ENCODE measurements around the gene PWP1. TPM values are rescaled to one million over a fixed set of nuclear protein-coding genes. Genes with fewer than 3 reads are reported as not detected.

Gene PWP1
- total RNA-seq, 2 donors from 2014 or later = 35.7 to 37.8 TPM

DNA sequence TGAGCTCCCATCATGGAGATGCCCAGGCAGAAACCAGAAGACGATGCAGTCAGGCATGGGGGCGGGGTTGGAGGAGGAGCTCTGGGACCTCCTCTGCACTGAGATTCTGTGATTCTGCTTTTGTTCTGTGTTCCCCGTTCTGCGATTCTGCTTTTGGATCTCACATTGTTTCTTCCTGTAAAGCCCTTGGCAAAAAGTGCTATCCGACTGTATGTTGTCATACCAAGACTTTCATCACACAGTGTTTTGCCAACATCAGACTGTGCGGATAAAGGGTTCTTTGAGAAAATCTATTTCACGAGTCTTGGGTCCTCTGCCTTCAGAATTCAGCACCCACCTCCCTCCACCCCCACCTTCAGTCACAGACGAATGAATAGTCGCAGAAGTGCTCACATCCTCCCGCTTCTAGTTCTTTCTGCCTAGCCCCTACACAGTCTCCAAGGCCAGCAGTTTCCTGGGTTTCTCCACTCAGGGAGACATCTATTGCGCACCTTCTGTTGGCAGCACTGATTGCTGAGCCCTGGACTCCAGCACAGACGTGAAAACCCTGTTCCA, 24.7 kb upstream of the PWP1 start:
- Histone ChIP-seq H3K9ac (ENCODE audit: extremely low read depth, low read length, poor library complexity, severe bottlenecking) (no peak overlapping the region), H3K4me1 (ENCODE audit: control insufficient read depth, insufficient read depth, low read length) (no peaks in the 10 kb centered on the region), H3K27me3 (ENCODE audit: control insufficient read depth, insufficient read depth, low read length, poor library complexity, severe bottlenecking) (no peaks in the 10 kb centered on the region), H3K4me3 (ENCODE audit: low read length) (no peak overlapping the region), H3K36me3 (ENCODE audit: control insufficient read depth, insufficient read depth, low read length) (no peaks in the 10 kb centered on the region), H3K27ac (ENCODE audit: low read depth, low read length) (no peak overlapping the region), H3K9me3 (ENCODE audit: control insufficient read depth, low read length) (no peaks in the 10 kb centered on the region)
- H3K4me1 Mint-ChIP-seq = peaks cover 25% of the 10 kb centered on the region
- H3K27ac Mint-ChIP-seq = no peak overlapping the region
- peaks cover 6% of the 10 kb centered on the region for H3K27me3 Mint-ChIP-seq (ENCODE audit: insufficient read depth)
- H3K36me3 Mint-ChIP-seq (ENCODE audit: low read depth) = no peaks in the 10 kb centered on the region
- no peak overlapping the region for H3K4me3 Mint-ChIP-seq
- no peaks in the 10 kb centered on the region for H3K9me3 Mint-ChIP-seq
- 77% methylated on average over 12 of the region's 12 CpGs for WGBS, 2 experiments (ENCODE audit: insufficient coverage in 1 of 2, insufficient read length in 1 of 2)
- peak; percentile 80 for DNase-seq
- TF ChIP-seq CTCF (conservative IDR thresholded peaks at IDR 0.05) = no peak

DNA sequence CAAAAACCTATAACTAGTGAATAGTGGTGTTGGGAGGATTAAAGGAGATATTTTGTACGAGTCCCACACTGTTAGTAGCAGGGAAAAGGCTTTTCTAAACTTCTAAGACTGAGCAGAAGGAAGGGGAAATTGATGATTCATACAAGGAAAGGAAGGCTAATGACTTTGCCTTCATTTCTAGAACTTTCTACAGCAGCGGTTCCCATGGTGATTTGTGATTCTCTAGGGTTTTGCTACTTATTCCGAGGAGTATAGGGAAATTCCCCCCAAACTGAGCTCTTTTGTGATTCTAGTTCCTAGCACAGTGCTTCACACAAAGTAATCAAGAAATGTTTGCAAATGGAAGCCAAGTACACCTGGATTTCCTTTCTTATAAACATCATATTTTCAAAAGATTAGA, 23.8 kb upstream of the PWP1 start:
- Mint-ChIP-seq H3K27ac (no peak overlapping the region), H3K27me3 (ENCODE audit: insufficient read depth) (peaks cover 6% of the 10 kb centered on the region), H3K9me3 (no peaks in the 10 kb centered on the region), H3K36me3 (ENCODE audit: low read depth) (no peaks in the 10 kb centered on the region), H3K4me1 (peaks cover 25% of the 10 kb centered on the region), H3K4me3 (no peak overlapping the region)
- DNase-seq = no peak
- no peaks in the 10 kb centered on the region for H3K4me1 ChIP-seq (ENCODE audit: control insufficient read depth, insufficient read depth, low read length)
- H3K36me3 ChIP-seq (ENCODE audit: control insufficient read depth, insufficient read depth, low read length) = no peaks in the 10 kb centered on the region
- 95 to 97% methylated on average over 3 of the region's 3 CpGs for WGBS, 2 experiments (ENCODE audit: insufficient coverage in 1 of 2, insufficient read length in 1 of 2)
- H3K9me3 ChIP-seq (ENCODE audit: control insufficient read depth, low read length) = no peaks in the 10 kb centered on the region
- TF ChIP-seq CTCF (conservative IDR thresholded peaks at IDR 0.05) = no peak
- H3K4me3 ChIP-seq (ENCODE audit: low read length) = no peak overlapping the region
- no peak overlapping the region for H3K9ac ChIP-seq (ENCODE audit: extremely low read depth, low read length, poor library complexity, severe bottlenecking)
- no peaks in the 10 kb centered on the region for H3K27me3 ChIP-seq (ENCODE audit: control insufficient read depth, insufficient read depth, low read length, poor library complexity, severe bottlenecking)
- H3K27ac ChIP-seq (ENCODE audit: low read depth, low read length) = no peak overlapping the region

DNA sequence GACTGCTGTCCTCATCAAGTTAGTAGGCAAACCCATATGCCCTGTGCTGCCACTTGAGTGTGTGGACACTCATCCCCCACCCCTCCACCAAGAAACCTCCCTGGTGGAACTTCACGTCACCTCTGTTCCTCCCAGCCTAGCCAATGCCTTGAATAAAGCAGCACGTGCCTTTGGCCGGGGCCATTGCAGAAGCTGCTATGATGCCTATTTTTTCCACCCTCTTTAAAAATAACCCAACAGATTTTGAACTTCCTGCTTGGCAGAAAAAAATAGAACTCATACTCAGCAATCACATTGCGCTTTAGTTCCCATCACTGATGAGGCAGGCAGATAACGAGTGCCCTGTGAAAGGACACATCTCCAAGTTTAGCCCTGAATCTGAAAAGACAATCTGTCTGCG, 23.1 kb upstream of the PWP1 start:
- no peaks in the 10 kb centered on the region for H3K4me1 ChIP-seq (ENCODE audit: control insufficient read depth, insufficient read depth, low read length)
- H3K4me3 ChIP-seq (ENCODE audit: low read length) = no peak overlapping the region
- no peaks in the 10 kb centered on the region for H3K36me3 ChIP-seq (ENCODE audit: control insufficient read depth, insufficient read depth, low read length)
- Mint-ChIP-seq H3K9me3 (no peaks in the 10 kb centered on the region), H3K4me1 (peaks cover 25% of the 10 kb centered on the region), H3K4me3 (no peak overlapping the region), H3K36me3 (ENCODE audit: low read depth) (no peaks in the 10 kb centered on the region), H3K27me3 (ENCODE audit: insufficient read depth) (peaks cover 8% of the 10 kb centered on the region), H3K27ac (no peak overlapping the region)
- H3K9me3 ChIP-seq (ENCODE audit: control insufficient read depth, low read length) = no peaks in the 10 kb centered on the region
- 94 to 97% methylated on average over 6 of the region's 6 CpGs for WGBS, 2 experiments (ENCODE audit: insufficient coverage in 1 of 2, insufficient read length in 1 of 2)
- no peak for TF ChIP-seq CTCF (conservative IDR thresholded peaks at IDR 0.05)
- no peak overlapping the region for H3K9ac ChIP-seq (ENCODE audit: extremely low read depth, low read length, poor library complexity, severe bottlenecking)
- H3K27ac ChIP-seq (ENCODE audit: low read depth, low read length) = no peak overlapping the region
- no peaks in the 10 kb centered on the region for H3K27me3 ChIP-seq (ENCODE audit: control insufficient read depth, insufficient read depth, low read length, poor library complexity, severe bottlenecking)
- DNase-seq = no peak
